HG03558 (cell line): ENCODE data around the gene EMSY.
"Not testable (repeated sequence)": the region's sequence is repeated elsewhere in the genome, so short reads cannot be mapped to it uniquely, and the experiment has no call there.

Experiments
- ATAC-seq: cut with Tn5 transposase; IDR thresholded peaks from one replicate; pipeline ENCODE4 v1.9.1; 2021; ENCODE audit warnings: moderate number of reproducible peaks; ENCODE audit not compliant: unreplicated experiment; ENCODE audit errors: extremely low read depth

The EMSY gene

GRCh38 chr11:76561245-76561644 lies 116.4 kb downstream of the EMSY start:
- ATAC-seq: no peak

GRCh38 chr11:76562541-76562940 lies 117.7 kb downstream of the EMSY start:
- no peak for ATAC-seq

GRCh38 chr11:76564364-76564763 lies 119.5 kb downstream of the EMSY start:
- ATAC-seq: no peak

- ATAC-seq: no peak
These were observed 122.0 kb downstream of the EMSY start for GRCh38 chr11:76566811-76567210.

DNA sequence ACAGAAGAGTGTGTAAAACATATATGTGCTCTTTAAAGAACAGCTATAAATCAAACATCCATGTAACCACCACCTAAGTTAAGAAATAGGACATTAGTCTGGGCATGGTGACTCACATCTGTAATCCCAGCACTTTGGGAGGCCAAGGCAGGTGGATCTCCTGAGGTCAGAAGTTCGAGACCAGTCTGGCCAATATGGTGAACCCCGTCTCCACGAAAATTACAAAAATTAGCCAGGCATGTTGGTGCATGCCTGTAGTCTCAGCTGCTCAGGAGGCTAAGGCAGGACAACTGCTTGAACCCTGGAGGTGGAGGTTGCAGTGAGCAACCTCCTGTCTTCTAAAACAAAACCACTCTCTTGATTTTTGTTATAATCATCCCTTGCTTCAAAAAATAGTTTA lies 122.4 kb downstream of the EMSY start:
- no peak for ATAC-seq

GRCh38 chr11:76568139-76568538 lies 123.3 kb downstream of the EMSY start:
- no peak for ATAC-seq

GRCh38 chr11:76568621-76569020 lies 123.8 kb downstream of the EMSY start:
- no peak for ATAC-seq

DNA sequence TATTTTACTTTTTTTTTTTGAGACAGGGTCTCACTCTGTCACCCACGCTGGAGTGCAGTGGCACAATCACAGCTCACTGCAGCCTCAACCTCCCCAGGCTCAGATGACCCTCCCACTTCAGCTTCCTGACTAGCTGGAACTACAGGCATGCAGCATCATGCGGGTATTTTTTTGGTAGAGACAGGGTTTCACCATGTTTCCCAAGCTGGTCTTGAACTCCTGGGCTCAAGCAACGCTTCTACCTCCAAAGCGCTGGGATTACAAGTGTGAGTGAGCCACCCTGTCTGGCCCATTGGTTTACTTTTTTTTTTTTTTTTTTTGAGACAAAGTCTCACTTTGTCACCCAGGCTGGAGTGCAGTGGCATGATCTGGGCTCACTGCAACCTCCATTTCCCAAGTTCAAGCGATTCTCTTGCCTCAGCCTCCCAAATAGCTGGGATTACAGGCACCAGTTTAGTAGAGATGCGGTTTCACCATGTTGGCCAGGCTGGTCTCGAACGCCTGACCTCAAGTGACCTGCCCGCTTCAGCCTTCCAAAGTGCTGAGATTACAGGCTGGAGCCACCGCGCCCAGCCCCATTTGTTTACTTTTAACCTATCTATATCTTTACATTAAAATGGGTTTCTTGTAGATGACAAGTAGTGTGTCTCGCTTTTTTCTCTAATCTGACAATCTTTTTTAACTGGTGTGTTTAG lies 127.5 kb downstream of the EMSY start:
- not testable (repeated sequence) for ATAC-seq

- ATAC-seq: no peak
These were observed 129.6 kb downstream of the EMSY start for GRCh38 chr11:76574406-76574805.

DNA sequence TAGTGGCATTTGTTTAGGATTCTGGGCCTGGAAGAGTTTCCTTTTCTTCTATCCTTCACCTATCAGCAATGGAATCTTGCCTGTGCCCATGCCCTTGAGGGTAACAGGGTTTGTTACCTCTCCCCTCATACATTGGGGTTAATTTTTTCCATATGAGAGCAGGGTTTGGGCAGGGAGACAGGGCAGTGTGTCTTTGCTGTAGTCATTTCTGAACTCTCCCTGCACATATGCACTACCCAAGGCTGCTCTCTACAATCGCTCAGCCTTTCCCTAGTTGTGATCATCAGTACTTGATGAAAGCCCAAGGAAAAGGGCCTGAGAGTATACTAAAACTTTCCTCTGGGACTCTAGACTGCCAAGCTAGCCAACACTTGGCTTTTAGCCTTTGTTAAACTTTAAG lies 130.1 kb downstream of the EMSY start:
- ATAC-seq: no peak

DNA sequence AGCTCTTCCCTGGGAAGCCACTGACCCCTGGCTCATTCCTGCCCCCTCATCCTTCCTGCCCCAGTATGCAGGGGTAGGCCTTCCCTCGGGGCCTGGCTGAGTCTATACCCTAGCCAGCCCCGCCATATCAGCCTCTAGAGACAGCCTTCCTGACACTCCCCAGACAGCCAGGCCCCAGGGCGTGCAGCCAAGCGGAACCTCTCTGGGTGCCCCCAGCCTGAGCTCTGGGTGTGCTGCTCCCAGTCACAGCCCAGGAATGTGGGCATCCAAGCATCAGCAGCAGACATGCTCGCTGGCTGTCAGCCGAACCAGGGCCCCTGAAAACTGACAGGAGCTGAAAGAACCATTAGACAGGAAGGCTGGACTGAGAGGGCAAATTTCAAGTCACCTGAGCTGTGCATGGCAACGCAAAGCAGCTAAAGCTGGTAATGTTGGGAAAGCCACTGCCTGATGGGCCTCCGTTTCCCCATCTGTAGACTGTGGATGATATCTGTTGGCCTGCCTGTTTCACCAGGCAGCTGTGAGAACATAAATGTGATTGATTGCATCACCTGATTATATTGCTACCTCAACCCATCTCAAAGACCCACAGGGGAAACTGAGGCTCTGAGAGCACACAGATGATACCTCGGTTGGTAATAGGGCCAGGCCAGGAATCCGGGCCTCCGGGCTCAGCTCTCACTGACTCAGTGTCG lies 132.6 kb downstream of the EMSY start:
- no peak for ATAC-seq

DNA sequence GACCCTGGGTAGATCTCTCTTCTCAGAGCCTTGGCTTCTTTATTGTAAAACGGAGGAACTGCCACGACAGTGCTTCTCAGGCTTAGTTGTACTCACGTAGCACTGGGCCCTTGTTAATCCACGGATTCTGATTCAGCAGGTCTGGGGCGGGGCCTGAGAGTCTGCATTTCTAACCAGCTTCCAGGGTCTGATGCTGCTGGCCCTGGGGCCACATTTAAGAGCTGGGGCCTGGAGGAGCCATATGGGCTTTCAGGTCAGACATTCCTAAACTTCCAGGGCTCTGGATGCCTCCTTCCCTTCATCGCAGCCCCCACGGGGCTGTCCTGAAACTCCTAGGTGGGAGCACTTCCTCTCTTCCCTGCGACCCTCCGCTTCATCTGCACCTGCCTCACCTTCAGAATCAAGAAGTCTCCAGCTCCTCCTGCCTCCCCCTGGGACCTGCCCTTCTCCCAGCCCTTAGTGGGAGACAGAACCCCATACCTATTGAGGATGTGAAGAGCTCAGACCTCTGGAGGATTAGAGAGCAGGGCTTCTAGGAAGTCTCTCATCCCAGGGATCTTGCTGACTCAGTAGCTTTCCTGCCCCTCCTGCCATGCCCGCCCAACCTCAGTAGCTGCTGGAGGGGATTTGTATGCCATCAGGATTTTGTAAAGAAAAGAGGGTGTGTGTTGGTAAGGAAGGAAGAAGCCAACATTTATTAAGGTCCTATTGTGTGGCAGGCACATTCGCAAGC lies 133.3 kb downstream of the EMSY start:
- ATAC-seq: no peak

GRCh38 chr11:76578654-76579055 lies 133.8 kb downstream of the EMSY start:
- ATAC-seq: no peak

GRCh38 chr11:76579056-76579751 lies 134.4 kb downstream of the EMSY start:
- no peak for ATAC-seq

GRCh38 chr11:76579752-76580151 lies 134.9 kb downstream of the EMSY start:
- no peak for ATAC-seq

DNA sequence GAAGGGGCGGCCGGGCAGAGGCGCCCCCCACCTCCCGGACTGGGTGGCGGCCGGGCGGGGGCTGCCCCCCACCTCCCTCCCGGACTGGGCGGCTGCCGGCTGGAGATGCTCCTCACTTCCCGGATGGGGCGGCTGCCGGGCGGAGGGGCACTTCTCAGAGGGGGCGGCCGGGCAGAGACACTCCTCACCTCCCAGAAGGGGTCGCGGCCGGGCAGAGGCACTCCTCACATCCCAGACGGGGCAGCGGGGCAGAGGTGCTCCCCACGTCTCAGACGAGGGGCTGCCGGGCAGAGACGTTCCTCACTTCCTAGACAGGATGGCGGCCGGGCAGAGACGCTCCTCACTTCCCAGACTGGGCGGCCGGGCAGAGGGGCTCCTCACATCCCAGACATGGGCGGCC lies 137.7 kb downstream of the EMSY start:
- ATAC-seq: not testable (repeated sequence)

GRCh38 chr11:76587820-76588454 lies 143.1 kb downstream of the EMSY start:
- ATAC-seq: no peak

DNA sequence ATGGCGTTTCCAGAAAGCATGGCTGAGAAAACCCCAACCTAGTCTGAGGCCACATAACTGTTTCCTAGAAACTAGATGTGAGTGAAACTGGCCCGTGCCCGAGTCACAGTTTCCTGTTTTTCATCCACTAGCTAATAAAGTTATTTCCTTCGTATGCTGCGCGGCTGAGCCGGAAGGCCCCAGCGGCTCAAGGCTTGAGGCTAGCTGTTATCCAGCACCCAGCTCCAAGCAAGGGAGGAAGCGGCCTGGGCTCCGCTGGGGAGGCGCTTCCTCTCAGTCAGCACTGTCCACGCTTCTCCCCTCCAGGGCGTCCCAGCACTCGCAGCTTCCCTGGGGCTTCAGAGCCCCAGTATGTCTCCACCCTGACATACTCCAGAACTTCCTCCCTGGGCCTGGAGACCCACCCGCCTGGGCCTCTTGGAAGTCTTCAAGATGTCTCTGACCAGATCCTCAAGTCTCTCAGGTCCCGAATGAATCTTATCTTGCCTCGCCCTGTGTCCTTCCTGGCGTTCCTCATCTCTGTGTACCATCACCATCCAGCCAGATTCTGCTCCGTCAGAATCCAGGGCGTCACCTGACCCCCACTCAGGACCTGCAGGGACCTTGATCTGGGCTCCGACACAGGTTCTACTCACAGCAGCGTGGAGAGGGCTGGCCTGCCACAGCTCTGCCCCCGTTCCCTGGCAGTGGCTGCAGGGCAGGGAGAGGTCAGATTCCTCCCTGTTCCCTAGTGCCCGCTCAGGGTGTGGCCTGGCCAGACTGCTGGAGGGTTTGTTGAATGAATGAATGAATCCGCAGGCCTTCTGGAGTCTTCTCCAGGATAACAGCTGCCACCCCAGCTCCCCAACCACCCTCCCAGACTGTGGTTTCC lies 143.9 kb downstream of the EMSY start:
- ATAC-seq: no peak

DNA sequence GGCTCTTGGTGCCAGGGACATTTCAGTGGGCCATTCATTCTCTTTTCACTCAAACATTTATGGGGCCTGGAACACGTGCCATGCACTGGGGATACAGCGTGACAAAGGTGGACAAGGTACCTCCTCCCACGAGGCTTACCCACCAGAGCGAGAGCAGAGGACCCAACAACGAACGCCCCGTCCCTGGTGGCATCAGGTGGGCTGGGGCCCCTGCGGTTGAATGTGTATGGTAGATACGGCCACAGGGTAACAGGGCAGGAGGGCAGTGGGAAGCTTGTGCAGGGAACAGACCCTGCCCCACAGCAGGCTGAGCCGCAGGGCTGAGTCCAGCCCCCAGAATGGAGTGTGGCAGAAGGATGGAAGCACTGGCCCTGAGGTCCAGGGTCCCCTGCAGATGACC lies 144.7 kb downstream of the EMSY start:
- ATAC-seq: no peak
